GM19467 (cell line): ENCODE results near the gene MAN1B1.

Experiments used
- ATAC-seq: cut with Tn5 transposase; IDR thresholded peaks from one replicate; pipeline ENCODE4 v1.9.1; 2021; ENCODE audit warnings: mild to moderate bottlenecking, moderate library complexity; ENCODE audit not compliant: unreplicated experiment

MAN1B1 gene

DNA sequence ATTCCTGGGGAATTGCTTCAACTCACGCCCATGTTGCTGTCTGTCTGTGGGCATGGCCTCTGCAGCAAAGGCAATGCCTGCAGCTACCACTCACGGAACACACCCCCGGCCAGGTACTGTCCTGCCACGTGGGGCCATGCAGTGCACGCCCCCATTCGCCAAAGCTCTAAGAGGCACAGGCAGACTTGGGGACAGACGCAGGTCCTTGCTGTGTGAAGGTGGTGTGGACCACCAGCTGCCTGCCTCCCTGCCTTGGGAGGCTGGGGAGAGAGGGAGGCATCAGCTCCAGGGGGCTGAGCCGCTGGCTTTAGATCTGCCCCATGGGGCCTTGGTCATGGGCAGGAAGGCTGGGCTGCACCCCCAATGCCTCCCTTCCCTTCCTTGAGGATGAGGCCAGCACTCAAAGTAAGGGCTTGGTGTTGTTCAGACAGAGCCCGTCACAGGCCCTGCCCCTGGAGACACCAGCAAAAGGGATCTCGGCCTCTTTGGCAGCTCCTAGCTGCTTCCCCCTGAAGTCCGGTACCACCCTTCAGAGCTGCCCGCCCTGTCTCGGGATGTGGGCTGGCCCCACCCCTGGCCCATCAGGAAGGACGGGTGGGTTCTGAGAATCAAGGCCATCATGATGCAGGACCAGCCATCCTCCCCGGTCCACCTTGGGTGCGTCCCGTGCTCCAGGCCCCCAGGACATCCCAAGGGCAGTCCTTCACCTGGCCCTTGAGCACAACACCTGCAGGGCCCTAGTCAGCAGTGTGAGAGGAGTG is 54.4 kb downstream of the MAN1B1 start:
- ATAC-seq, result no peak

DNA sequence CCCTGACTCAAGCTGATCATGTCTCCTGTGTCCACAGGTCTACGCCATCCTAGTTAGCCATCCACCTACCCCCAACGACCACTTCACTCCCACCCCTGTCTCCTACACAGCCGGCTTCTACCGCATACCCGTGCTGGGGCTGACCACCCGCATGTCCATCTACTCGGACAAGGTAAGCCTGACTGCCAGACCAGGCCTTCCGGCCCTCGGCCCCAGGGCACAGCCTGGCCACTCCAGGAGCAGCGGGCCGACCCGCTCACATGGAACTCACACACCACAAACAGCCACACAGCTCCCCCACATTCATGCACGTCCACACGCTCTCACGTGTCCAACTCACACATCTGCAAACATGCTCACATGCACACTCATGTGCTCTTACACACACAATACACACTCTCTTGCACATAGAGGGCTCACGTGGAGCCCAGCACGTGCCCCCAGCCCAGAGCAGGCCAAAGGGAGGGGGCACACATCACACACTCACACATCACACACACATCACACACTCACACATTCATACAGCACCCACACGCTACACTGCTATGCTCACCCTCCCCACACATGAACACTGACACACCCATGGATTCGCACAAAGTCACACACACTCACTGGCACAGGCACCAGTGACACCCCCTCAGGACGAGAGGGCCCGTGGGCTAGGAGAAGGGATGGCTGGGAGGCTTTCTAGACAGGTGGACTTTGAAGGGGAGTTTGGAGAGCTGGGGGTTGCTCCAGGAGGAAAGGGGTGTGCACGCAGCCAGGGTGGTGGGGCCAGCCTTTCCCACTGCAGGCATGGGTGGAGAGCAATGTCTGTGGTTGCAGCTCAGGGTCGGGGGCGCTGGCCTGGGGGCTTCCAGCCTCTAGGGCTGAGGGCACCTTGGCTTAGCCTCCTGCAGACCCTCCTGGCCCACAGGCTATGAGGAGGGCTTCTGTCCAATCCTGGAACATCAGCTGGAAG is 55.5 kb downstream of the MAN1B1 start:
- ATAC-seq, result no peak

DNA sequence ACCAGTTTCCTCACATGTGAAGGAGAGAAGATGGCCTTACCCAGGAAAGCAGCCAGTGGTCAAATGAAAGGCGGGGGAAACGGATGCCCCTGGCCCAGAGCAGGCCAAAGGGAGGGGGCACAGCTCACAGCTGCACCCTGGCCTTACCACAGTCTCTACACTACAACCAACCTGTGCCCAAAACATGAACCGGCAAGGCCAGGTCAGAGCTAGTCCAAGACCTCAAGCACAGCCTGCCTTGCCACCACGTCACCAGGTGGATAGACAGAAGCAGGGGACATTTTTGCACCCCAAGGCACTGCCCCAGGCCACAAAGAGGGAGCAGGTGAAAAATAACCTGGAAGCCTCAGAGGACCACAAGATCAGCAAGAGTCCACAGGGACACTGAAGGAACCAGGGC is 56.7 kb downstream of the MAN1B1 start:
- ATAC-seq, result no peak

DNA sequence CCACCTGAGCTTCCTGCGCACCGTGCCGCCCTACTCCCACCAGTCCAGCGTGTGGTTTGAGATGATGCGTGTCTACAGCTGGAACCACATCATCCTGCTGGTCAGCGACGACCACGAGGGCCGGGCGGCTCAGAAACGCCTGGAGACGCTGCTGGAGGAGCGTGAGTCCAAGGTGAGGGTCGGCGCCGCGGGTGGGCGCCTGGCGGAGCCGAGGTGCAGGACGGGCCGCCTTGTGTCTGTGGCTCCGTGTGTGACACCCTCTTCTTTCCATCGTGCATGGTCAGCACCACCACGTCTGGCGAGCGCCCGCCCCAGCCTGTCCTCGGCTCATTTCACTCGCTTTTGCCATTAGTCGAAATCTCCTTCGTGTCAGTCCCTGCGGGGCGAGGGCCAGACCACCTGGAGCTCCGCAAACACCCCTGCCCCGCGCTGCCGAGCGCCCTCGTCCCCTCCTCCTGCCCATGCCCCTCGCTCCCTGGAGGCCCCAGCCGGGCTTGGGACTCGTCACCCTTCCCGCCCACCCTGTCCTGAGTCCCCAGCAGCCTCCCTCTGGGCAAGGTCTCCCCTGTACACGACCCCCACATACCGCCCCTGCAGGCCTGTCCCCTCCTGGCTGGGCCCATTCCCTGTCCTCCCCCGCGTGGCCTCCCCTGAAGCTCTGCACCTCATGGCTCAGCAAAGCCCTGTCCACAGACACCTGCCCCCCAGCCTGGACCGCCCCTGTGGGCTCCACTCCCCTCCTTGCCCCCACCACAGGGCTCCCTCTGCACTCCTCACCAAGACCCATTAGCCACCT is 59.1 kb downstream of the MAN1B1 start:
- ATAC-seq, result no peak

DNA sequence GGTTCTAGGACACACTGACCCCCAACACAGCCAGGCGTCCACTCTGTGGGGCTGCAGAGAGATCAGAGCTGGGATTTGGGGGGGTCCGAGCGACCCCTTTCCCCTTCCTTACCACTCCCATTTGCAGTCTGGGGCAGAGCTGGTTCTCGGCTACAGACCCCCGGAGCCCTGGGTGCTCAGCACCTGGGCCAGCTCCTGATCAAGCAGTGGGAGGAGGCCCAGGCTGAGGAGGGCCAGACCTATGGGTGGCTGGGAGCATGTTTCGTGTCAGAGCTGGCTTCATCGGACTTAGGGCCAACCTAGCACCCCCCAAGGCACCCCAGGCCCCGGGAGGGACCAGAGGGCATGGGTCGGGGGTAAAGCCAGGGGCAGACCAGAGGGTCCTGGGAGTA is 59.7 kb downstream of the MAN1B1 start:
- ATAC-seq, result no peak

DNA sequence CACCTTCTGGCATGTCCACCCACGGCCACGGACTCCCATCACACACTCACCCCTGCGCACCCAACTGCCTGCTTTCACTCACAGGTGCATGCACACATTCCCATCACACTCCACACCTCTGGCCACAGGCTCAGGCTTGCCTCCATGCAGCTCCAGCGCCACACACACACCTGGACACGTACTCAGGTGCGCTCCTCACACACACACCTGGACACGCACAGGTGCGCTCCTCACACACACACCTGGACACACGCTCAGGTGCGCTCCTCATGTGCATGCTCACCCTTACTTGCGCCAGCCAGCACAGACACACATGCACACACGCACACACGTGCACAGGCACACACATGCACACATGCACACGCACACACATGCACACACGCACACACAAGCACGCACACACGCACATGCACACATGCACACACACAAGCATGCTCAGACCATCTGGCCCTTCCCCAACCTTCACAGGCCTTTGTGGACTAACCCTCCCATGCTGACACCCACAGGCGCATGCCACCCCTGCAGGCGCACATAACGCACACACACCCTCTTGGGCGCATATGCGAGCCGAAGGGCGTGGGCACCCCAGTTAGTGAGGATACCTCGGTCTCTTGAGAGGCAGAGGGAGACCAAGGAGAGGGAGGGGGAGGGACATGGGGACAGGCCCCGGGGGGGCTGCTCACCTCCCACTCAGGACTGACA is 60.5 kb downstream of the MAN1B1 start:
- ATAC-seq, result no peak

DNA sequence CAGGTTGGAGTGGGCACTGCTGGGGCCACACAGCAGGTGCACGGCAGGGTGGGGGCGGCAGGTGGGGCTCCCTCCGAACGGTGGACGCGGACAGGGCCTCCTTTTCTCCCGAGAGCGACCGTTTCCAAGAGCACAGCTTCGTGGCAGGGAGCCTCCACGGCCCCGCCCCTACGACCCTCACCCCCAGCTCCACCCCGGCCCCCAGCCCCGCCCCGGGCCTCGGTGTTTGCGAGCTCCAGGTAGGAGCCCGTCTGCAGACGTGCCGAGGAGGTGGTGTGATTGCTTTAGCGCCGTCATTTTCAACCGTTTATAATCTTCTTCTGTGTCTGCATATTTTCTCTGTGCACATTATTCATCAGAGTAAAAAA is 61.0 kb downstream of the MAN1B1 start:
- no peak for ATAC-seq

DNA sequence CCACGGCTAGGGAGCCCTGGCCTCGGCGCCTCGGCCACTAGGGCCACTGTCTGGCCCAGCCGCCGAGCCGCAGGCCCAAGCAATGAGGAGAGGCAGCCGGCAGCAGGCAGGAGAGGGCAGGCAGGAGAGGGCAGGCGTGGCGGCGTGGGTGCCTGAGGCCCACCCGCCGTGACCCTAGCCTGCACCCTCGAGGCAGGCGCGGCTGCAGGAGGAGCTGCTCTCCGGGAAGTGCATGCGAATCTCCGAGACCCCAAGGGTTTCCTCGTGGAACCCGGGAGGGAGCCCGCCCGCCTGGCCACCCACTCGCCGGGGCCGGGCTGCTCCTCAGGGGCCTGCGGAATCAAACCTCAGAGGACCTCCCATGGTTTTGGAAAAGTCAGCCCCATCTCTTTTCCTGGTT is 61.5 kb downstream of the MAN1B1 start:
- ATAC-seq, result no peak

DNA sequence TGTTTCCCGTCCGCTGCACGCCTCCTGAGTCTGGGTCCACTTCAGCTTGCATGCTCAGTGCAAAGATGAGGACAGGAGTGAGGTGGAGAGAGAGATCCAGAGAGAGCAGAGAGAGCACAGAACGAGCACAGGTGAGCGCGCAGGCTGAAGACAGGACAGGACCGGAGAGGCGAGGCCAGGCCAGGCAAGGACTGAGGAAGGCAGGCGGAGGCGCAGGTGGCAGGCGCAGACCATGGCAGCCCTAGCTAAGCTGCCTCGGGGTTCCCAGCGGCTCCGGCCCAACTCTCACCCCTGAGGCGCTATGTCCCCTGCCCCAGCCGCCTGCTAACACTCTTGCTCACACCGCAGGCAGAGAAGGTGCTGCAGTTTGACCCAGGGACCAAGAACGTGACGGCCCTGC is 61.9 kb downstream of the MAN1B1 start:
- no peak for ATAC-seq

DNA sequence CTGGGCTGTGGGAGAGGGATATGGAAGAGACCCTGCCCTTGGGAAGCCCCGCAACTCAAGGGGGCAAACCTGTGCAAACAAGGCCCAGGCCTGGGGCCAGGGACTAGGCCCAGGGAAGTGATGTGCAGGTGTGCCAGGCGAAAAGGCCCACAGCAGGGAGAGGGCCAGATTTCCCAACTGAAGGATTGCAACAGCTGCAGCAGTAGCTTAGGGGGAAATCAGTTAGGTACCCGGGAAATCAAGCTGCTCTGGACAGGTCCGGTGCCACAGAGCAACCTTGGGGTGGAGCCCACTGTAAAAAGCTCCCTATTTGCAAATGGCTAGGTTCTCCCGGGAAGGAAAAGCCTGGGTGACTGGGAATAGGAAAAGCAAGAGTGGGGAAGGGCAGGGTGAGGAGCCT is 62.6 kb downstream of the MAN1B1 start:
- ATAC-seq, result no peak

DNA sequence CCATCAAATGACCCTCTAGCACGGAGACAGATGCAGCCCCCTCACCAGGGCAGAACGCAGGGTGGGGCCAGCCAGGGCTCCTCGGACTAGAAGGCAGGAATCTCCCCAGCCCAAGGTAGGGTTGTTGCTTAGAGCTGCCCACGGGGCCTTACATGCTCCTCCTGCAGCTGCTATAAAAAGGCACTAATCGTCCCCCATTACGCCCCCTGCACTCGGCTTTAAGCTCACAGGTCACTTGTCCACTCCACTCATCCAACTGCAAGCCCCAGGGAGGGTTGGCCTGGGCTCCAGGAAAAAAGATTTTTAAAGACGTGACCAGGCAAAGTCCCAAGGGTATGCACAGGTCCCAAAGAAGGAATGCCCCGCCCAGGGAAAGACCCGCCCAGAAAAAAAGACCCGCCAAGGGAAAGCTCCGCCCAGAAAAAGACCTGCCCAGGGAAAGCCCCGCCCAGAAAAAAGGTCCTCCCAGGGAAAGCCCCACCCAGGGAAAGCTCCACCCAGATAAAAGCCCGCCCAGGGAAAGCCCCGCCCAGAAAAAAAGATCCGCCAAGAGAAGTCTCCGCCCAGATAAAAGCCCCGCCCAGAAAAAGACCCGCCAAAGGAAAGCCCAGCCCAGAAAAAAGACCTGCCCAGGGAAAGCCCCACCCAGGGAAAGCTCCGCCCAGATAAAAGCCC is 63.3 kb downstream of the MAN1B1 start:
- ATAC-seq, result no peak

DNA sequence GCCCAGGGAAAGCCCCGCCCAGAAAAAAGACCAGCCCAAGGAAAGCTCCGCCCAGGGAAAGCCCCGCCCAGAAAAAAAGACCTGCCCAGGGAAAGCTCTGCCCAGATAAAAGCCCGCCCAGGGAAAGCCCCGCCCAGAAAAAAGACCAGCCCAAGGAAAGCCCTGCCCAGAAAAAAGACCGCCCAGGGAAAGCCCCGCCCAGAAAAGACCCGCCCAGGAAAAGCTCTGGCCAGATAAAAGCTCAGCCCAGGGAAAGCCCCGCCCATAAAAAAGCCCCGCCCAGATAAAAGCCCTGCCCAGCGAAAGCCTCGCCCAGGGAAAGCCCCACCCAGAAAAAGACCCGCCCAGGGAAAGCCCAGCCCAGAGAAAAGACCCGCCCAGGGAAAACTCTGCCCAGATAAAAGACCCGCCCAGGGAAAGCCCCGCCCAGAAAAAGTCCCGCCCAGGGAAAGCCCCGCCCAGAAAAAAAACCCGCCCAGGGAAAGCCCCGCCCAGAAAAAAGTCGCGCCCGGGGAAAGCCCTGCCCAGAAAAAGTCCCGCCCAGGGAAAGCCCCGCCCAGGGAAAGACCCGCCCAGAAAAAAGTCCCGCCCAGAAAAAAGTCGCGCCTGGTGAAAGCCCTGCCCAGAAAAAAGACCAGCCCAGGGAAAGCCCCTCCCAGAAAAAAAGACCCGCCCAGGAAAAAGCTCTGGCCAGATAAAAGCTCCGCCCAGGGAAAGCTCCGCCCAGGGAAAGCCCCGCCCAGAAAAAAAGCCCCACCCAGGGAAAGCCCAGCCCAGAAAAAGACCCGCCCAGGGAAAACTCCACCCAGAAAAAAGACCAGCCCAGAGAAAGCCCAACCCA is 64.1 kb downstream of the MAN1B1 start:
- peak; percentile 37 for ATAC-seq

DNA sequence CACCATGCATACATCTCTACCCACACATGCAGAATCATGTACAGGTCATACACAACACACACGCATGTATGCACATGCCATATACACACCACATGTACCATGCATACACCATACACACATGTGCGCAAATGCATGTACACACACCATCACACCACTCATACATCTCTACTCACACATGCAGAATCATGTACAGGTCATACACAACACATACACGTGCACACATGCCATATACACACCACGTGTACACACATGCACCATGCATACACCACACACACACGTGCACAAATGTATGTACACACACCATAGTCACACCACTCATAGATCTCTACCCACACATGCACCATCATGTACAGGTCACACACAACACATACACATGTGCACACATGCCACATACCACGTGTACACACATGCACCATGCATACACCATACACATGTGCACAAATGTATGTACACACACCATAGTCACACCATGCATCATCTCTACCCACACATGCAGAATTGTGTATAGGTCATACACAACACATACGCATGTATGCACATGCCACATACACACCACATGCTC is 66.1 kb downstream of the MAN1B1 start:
- no peak for ATAC-seq

DNA sequence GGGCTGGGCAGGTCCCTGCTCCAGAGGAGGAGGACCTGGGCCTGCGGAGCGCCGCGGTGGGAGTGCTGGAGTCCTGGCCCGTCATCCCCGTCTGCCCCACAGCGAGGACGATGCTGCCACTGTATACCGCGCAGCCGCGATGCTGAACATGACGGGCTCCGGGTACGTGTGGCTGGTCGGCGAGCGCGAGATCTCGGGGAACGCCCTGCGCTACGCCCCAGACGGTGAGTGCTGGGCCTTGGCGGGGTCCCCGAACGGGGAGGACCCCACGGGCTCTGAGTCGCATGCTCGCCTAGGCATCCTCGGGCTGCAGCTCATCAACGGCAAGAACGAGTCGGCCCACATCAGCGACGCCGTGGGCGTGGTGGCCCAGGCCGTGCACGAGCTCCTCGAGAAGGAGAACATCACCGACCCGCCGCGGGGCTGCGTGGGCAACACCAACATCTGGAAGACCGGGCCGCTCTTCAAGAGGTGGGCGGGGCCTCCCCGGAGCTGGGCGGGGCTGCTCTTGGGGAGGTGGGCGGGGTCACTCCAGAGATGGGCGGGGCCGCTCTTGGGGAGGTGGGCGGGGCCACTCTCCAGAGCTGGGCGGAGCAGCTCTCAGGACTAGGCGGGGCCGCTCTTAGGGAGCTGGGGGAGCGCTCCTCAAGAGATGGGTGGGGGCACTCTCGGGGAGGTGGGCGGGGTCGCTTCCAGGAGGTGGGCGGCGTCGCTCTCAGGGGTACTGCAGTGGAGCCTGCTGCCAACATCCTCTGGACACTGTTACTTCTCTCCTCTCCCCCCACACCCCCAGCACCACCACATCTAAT is 70.0 kb downstream of the MAN1B1 start:
- no peak for ATAC-seq

DNA sequence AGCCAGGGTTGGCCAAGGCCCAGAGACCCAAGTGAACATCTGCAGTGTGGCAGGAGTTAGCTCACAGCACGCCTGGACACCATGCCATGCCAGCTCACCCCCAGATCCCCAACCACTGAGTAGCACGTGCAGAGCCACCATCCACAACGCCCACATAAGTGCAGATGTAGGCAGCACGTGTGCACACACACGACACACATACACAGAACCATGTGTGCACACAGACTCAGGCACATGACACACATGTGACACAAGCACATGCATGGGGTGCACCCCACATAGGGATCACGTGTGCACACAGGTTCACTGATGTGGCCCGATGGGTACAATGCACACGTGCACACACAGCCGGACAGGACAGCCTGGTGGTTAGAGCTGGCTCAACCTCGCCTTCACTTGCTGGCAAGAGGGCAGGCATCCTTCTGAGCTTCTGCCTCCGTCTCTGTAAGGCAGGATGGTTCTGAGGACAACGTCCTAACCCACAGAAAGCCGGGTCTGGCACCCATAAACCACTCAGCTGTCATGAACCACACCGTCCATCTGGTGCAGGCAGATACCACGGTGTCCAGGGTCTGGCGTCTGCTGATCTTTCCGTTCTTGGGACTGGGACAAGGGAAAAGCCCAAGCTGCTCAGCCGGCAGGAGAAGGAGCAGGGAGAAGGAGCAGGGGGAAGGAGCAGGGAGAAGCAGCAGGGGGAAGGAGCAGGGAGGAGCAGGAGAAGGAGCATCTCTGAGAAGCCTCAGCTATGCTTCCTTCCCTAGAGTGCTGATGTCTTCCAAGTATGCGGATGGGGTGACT is 71.0 kb downstream of the MAN1B1 start:
- no peak for ATAC-seq

DNA sequence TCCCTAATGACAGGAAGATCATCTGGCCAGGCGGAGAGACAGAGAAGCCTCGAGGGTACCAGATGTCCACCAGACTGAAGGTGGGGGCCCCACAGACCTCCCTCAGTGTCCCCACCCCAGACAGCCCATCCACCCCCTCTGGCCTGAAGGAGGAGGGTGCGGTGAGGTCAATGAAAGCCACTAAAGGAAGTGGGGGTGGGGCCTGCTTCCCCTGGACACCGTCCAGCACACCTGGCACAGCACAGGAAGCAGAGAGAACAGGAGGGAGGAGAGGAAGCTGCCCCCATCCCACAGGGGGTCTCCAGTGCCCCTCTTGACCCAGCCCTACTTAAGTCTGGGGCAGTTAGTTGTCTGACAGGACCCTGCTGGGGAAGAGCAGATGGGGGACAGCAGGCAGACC is 71.8 kb downstream of the MAN1B1 start:
- no peak for ATAC-seq
